Measurements from ENCODE around the gene CAMK4. TPM values are rescaled to one million over a fixed set of nuclear protein-coding genes. Genes with fewer than 3 reads are reported as not detected.

Gene CAMK4
- total and polyA plus RNA-seq, 2 of the 8 experiments (the other 6 are each of a cell fraction or from before 2014, with no cell fraction given) = 1.8 to 8.3 TPM

- Histone ChIP-seq H3K23me2 (ENCODE audit: low read depth, low read length) (no peaks in the 10 kb centered on the region), H3K79me2 (ENCODE audit: control insufficient read depth in 1 of 2, insufficient read depth in 2 of 2, low read length in 2 of 2) (no peaks in the 10 kb centered on the region), H2BK5ac (ENCODE audit: low read depth, low read length) (no peak overlapping the region), H2BK120ac (replicated peaks; ENCODE audit: low read depth, low read length) (no peak overlapping the region), H3K27me3 (replicated peaks in 1 of 4; ENCODE audit: control insufficient read depth in 3 of 4, extremely low read depth in 1 of 4, insufficient read depth in 3 of 4, low read length in 3 of 4) (no peaks in the 10 kb centered on the region), H3K9ac (replicated peaks in 1 of 4; ENCODE audit: extremely low read depth in 1 of 4, low read depth in 3 of 4, low read length in 3 of 4) (no peak overlapping the region), H4K5ac (ENCODE audit: insufficient read length, low read depth, low read length) (no peak overlapping the region), H2BK15ac (ENCODE audit: low read length) (no peak overlapping the region), H4K8ac (ENCODE audit: extremely low read depth, insufficient read depth, low read length) (no peak overlapping the region), H3K56ac (replicated peaks; ENCODE audit: insufficient read length, low read depth, low read length) (no peak overlapping the region), H2AK5ac (ENCODE audit: low read depth, low read length) (no peak overlapping the region), H4K20me1 (replicated peaks in 1 of 2; ENCODE audit: control insufficient read depth in 1 of 2, insufficient read depth in 2 of 2, low read length in 2 of 2) (no peaks in the 10 kb centered on the region), H2BK20ac (ENCODE audit: low read length) (no peak overlapping the region), H3K79me1 (ENCODE audit: low read depth, low read length) (no peaks in the 10 kb centered on the region), H3K23ac (ENCODE audit: insufficient read length) (no peak overlapping the region), H3K4ac (replicated peaks; ENCODE audit: insufficient read length, low read depth, low read length) (no peak overlapping the region), H3K18ac (ENCODE audit: extremely low read depth, low read length) (no peak overlapping the region), H3K9me3 (ENCODE audit: insufficient read depth in 2 of 2, low read depth in 1 of 2, low read length in 1 of 2) (no peaks in the 10 kb centered on the region), H3K4me1 (replicated peaks in 1 of 4; ENCODE audit: control insufficient read depth in 3 of 4, insufficient read depth in 4 of 4, low read length in 3 of 4) (no peaks in the 10 kb centered on the region), H3K4me3 (ENCODE audit: extremely low read depth in 1 of 4, insufficient read depth in 2 of 4, low read depth in 3 of 4, low read length in 4 of 4) (no peak overlapping the region), H2AFZ (ENCODE audit: low read length) (no peak overlapping the region), H3K14ac (ENCODE audit: insufficient read length) (no peak overlapping the region), H3K4me2 (ENCODE audit: insufficient read depth in 1 of 2, low read depth in 2 of 2, low read length in 2 of 2) (no peak overlapping the region), H3K36me3 (ENCODE audit: control insufficient read depth in 2 of 4, insufficient read depth in 4 of 4, low read length in 3 of 4) (no peaks in the 10 kb centered on the region), H3K27ac (ENCODE audit: low read depth, low read length) (no peak overlapping the region), H2BK12ac (ENCODE audit: low read depth, low read length) (no peak overlapping the region), H4K91ac (replicated peaks; ENCODE audit: insufficient read length, low read length) (no peak overlapping the region)
- WGBS, 2 experiments (ENCODE audit: extremely low coverage in 1 of 2, insufficient coverage in 1 of 2, insufficient read length in 1 of 2, insufficient replicate concordance in 2 of 2, low coverage in 1 of 2, low lambda C conversion rate in 2 of 2, missing lambda C conversion rate in 1 of 2) = 91% methylated on average over 2 of the region's 2 CpGs; no CpG with 5 or more reads in 1 of the 2 experiments
- CTCF ChIA-PET (ENCODE audit: partially characterized antibody) = interaction anchor here (1.0 to 1.6 kb wide), 2 partner anchors 9 to 62 kb away, joined by 3 to 4 read pairs; no protein-coding TSS in a partner anchor
- POLR2A ChIA-PET (ENCODE audit: partially characterized antibody) = no interaction called here
- DNase-seq (ENCODE audit: low read depth in 1 of 2, low spot score in 2 of 2) (no peak), FAIRE-seq (no peak)
- TF ChIP-seq KDM5A (IDR thresholded peaks at IDR 0.05; ENCODE audit: low read length) = no peak
- TF ChIP-seq CTCF (IDR thresholded peaks at IDR 0.05; ENCODE audit: control extremely low read depth in 1 of 3, insufficient read depth in 1 of 3, low read depth in 1 of 3, low read length in 3 of 3) = peak in 1 of 3 experiments; percentile 4; a peak in 1 of 4 replicates
Measured at GRCh38 chr5:111469903-111470302, 245.7 kb downstream of the CAMK4 start.

Data from H1 (cell line).